Stimulated activated naive CD8-positive, alpha-beta T cell treated with anti-CD3 and anti-CD28 coated beads, Interleukin-15, Interleukin-2, amounts not matched to agents 100 U/mL and 50 U/mL, for 24 hours (primary cell): ENCODE results near the gene EIPR1.

ENCODE experiments used
- ATAC-seq: fragments of 150-1000 bp; cut with Tn5 transposase; one replicate; pipeline ENCODE4 v1.10.0; 2021
- DNase-seq: peaks from one replicate; pipeline ENCODE4 v3.0.0; 2021

EIPR1 gene

GRCh38 chr2:3303583-3304406 lies 73.8 kb downstream of the EIPR1 start:
- ATAC-seq = peak; percentile 91
- peak; percentile 86 for DNase-seq

GRCh38 chr2:3302751-3303582 lies 74.7 kb downstream of the EIPR1 start:
- DNase-seq = no peak
- peak; percentile 8 for ATAC-seq

GRCh38 chr2:3302421-3302750 lies 75.2 kb downstream of the EIPR1 start:
- no peak for DNase-seq
- no peak for ATAC-seq

- no peak for ATAC-seq
- no peak for DNase-seq
Observed at GRCh38 chr2:3301001-3301400, 76.6 kb downstream of the EIPR1 start.

- no peak for ATAC-seq
- DNase-seq = no peak
Observed at GRCh38 chr2:3300224-3300995, 77.2 kb downstream of the EIPR1 start.

- ATAC-seq (no peak), DNase-seq (no peak)
Observed at GRCh38 chr2:3299703-3300102, 77.9 kb downstream of the EIPR1 start.

- ATAC-seq = no peak
Observed at GRCh38 chr2:3299130-3299529, 78.5 kb downstream of the EIPR1 start.

GRCh38 chr2:3298191-3298590 lies 79.4 kb downstream of the EIPR1 start:
- ATAC-seq = no peak
- no peak for DNase-seq

More at GRCh38 chr2:3299130-3299529, 78.5 kb downstream of the EIPR1 start:
- DNase-seq = no peak

GRCh38 chr2:3297523-3297922 lies 80.1 kb downstream of the EIPR1 start:
- ATAC-seq (no peak), DNase-seq (no peak)

- DNase-seq (no peak), ATAC-seq (no peak)
Observed at GRCh38 chr2:3296182-3296972, 81.2 kb downstream of the EIPR1 start.

- no peak for ATAC-seq
Observed at GRCh38 chr2:3294493-3294892, 83.1 kb downstream of the EIPR1 start.

GRCh38 chr2:3294069-3294468 lies 83.5 kb downstream of the EIPR1 start:
- DNase-seq (no peak), ATAC-seq (no peak)

More at GRCh38 chr2:3294493-3294892, 83.1 kb downstream of the EIPR1 start:
- no peak for DNase-seq

GRCh38 chr2:3293221-3293620 lies 84.4 kb downstream of the EIPR1 start:
- no peak for DNase-seq
- no peak for ATAC-seq

GRCh38 chr2:3292416-3292815 lies 85.2 kb downstream of the EIPR1 start:
- DNase-seq (no peak), ATAC-seq (no peak)

GRCh38 chr2:3291750-3292149 lies 85.9 kb downstream of the EIPR1 start:
- ATAC-seq = no peak
- DNase-seq = no peak

- DNase-seq (no peak), ATAC-seq (peak; percentile 14)
Observed at GRCh38 chr2:3291113-3291512, 86.5 kb downstream of the EIPR1 start.

GRCh38 chr2:3290655-3291054 lies 87.0 kb downstream of the EIPR1 start:
- ATAC-seq = no peak
- no peak for DNase-seq

- DNase-seq (no peak), ATAC-seq (no peak)
Observed at GRCh38 chr2:3289971-3290370, 87.6 kb downstream of the EIPR1 start.

- DNase-seq (no peak), ATAC-seq (no peak)
Observed at GRCh38 chr2:3289526-3289925, 88.1 kb downstream of the EIPR1 start.

GRCh38 chr2:3289171-3289515 lies 88.5 kb downstream of the EIPR1 start:
- DNase-seq (no peak), ATAC-seq (no peak)

- DNase-seq = no peak
- ATAC-seq = no peak
Observed at GRCh38 chr2:3288470-3289170, 89.0 kb downstream of the EIPR1 start.
